Measurements from ENCODE around the gene KRT8.

- TF ChIP-seq CTCF (IDR thresholded peaks at IDR 0.05; ENCODE audit: poor library complexity, severe bottlenecking) (no peak), TAF1 (IDR thresholded peaks at IDR 0.05; ENCODE audit: low read depth) (no peak), EP300 (conservative IDR thresholded peaks at IDR 0.05; ENCODE audit: poor library complexity, severe bottlenecking) (no peak), EZH2 (IDR thresholded peaks at IDR 0.05; ENCODE audit: borderline replicate concordance, insufficient read depth, low read length, poor library complexity, severe bottlenecking) (no peak), POLR2AphosphoS5 (IDR thresholded peaks at IDR 0.05) (no peak)
Measured at GRCh38 chr12:52878507-52879393, 26.1 kb downstream of the KRT8 start.
